ENCODE results near the gene CHST9.

DNA sequence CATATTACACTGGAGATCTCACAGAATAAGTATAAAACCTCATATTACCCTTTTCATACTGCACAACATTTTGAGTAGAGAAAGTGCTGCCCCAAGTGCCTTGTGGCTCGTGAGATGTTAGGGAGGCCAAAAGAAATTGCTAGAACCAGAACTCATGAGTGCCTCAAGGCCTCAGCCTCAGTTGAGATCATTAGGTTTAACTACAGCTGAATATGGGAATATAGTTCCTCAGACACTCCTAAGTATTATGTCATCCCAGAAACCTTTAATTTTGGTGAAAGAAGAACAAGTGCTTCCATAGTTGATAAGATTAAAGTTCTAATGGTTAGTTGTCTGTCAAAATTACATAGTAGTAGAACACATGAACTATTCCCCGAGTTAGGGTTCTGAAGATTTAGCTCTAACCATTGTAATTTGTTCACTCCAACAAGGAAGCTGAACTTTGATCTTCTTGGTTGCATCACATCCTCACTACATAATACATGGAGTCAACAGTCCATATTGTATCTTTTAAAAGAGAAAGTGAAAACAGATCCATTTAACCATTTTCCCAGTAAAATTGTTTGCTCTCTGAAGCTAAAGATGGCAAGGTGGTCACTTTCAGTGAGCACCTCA is 310.0 kb downstream of the CHST9 start:
- TF ChIP-seq, protein P1, sequence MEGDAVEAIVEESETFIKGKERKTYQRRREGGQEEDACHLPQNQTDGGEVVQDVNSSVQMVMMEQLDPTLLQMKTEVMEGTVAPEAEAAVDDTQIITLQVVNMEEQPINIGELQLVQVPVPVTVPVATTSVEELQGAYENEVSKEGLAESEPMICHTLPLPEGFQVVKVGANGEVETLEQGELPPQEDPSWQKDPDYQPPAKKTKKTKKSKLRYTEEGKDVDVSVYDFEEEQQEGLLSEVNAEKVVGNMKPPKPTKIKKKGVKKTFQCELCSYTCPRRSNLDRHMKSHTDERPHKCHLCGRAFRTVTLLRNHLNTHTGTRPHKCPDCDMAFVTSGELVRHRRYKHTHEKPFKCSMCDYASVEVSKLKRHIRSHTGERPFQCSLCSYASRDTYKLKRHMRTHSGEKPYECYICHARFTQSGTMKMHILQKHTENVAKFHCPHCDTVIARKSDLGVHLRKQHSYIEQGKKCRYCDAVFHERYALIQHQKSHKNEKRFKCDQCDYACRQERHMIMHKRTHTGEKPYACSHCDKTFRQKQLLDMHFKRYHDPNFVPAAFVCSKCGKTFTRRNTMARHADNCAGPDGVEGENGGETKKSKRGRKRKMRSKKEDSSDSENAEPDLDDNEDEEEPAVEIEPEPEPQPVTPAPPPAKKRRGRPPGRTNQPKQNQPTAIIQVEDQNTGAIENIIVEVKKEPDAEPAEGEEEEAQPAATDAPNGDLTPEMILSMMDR (IDR thresholded peaks at IDR 0.05; ENCODE audit: borderline replicate concordance, extremely low read depth, low read length, poor library complexity, severe bottlenecking), result no peak
- no peak for TF ChIP-seq EZH2 (IDR thresholded peaks at IDR 0.05; ENCODE audit: borderline replicate concordance, low read depth, low read length, severe bottlenecking)

Data from DND-41 (cell line).